Stimulated activated CD4-positive, alpha-beta T cell treated with anti-CD3 and anti-CD28 coated beads, TNF-alpha, amount 100 ng/mL, for 24 hours (primary cell): ENCODE results near the gene TWIST1.

ENCODE experiments used
- DNase-seq, 3 experiments: peaks; one replicate each; pipeline ENCODE4 v3.0.0-alpha.2; 2020; ENCODE audit warnings: low read depth in 3 of 3

Gene TWIST1

DNA sequence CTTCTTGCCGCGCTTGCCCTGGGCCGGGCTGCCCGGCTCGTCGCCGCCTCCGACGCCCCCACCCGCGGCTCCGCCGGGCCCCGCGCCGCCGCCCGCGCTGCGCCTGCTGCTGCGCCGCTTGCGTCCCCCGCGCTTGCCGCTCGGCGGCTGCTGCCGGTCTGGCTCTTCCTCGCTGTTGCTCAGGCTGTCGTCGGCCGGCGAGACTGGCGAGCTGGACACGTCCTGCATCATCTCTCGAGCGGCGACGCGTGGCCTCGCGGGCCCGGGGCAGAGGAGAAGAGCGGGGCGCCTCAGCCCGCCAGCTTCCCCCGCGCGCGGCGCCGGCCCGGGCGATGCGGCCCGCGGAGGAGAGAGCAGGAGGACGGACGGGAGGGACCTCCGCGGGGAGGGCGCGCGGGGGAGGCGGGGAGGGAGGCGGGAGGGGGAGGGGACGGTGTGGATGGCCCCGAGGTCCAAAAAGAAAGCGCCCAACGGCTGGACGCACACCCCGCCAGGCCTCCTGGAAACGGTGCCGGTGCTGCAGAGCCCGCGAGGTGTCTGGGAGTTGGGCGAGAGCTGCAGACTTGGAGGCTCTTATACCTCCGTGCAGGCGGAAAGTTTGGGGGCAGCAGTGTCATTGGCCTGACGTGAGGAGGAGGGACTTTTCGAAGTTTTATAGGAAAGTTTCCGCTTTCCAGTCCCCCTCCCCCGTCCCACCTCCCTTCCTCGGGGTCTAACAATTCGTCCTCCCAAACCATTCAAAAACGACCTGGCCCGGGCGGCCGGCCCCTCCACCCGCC, at the start of gene TWIST1:
TWIST1 (minus strand) TSS at position 546 of the 779 bp plus-strand sequence; CDS start at position 231, 315 bp downstream.
- DNase-seq, result no peak

DNA sequence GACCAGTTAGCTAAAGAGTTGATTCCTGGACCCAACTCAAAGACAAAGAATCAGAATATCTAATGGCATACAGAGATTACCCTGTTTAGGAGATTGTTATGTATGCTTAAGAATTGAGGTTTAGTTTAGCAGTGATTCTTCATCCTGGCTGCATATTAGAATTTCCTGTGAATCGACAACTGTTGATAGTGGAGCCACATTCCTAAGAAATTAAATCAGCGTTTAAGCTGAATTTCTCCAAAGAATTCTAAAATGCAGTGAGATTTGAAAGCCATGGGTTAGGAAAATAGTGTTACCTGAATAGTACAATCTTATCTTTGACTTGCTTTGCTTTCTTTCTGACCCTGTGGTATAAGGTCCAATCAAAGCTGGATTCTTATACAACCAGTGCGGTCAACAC, 44.2 kb upstream of the TWIST1 start:
- DNase-seq, result no peak

DNA sequence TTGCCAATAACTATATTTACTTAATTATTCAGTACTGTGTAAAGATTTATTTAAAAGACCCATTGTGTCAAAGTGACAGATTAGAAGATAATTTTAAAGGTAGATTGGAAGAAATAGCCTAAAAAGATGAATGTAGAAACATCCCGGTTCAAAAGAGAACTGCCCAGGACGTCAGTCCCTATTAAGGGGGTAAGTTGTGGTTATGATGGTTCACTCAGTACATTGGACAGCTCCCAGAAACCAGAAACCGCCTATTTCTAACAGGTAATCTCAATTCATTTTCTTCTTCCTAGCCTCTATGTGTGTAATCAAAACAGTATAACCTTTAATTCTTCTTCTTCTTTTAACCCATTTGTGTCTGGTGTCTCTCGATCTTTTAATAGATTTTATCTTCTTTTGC, 29.3 kb upstream of the TWIST1 start:
- no peak for DNase-seq

DNA sequence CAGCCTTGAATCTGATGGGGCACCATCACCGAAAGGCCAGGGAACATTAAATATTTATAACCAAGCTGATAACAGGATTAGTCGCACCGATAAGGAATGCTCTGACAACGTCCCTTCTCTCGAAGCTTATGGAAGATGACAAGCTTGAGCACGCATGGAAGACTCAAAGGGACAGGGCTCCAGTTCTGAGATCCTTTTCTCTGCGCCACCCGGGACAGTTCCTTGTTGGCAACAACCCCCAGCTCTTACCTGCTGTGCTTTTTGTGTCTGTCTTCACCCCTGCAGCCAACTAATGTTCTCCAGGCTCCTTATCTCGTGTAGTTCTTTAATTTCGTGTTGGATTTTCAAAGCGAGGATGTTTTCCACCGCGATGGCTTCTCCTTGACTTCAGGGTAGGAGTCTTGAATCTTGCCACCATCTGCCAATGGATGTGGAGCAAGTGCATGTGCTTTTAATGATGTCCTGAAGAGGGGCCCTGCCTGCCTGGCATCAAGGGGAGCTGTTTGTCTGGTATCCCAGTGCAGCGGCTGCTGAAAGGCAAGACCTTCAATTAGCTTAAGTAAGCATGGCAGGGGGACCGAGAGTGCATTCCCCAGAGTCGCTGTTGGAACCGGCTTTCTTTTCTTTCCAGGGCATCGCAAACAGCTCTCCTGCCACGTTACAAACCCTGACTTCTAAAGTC, 28.1 kb upstream of the TWIST1 start:
- DNase-seq, result no peak

DNA sequence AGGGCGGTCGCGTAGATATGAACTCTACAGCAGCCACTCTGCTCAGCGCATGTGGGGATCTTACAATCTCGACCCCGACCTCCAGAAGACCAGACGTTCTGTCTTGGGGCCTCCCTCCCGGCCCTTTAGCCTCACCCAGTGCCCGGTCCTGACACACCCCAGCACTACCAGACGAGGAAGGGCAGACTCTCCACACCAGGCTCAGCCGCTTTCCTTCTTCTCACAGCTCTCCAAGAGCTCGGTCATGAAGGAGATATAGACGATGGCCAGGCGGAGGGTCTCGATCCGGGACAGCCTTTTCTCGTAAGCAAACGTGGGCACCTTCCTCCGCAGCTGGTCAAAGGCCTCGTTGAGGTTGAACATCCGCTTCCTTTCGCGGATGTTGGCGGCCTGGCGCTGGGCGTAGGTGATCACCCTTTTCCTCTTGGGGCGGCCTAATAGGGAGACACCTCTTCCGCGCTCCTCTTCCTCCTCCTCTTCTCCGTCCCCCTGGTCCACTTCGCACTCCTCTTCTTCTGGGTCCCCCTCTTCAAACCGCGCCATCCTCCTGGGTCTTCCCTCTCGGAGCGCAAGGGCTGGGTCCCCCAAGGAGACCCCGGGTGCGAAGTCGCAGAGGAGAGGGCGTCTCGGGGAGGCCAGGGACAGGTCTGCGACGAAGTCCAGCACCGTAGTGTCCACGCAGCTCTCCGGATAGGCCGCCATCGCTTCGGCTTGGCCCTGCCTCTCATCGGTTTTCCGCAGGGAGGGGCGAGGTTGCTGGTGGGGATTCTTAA, 27.4 kb upstream of the TWIST1 start, which contains the start of gene FERD3L:
FERD3L (minus strand) TSS at position 761 of the 773 bp plus-strand sequence; CDS start at position 702, 59 bp downstream.
- no peak for DNase-seq

DNA sequence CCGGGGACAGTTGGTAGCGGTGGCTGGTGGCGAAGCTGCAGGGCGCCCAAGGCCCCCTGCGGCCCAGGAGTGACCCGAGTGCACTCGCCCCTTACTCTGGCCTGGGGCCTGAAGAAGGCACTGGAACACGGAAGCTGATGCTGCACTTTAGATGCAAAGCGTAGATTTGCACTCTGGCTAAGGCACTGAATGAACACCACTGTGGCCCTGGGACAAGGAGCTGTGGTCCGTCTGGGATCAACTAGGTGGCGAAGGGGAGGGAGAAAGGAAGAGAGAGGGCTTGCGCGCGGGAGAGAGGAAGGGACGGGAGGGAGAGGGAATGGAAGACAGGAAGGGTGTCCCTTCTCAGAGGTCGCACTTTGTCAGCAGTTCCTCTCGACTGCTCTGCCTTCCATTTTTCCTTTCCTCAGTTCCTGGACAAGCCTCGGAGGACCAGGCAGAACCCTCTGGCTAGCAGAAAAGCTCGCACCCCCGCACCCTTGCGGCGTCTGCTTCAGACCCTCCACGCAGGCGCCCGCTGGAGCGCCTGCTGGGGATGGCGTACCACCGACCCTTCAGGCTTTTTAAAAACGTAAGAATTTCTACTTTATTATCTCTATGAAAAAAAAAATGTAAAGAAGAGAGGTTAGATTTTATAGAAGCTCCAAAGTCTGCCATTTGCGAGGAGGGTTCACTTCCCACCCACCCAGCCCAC, 26.6 kb upstream of the TWIST1 start:
- DNase-seq, result no peak

DNA sequence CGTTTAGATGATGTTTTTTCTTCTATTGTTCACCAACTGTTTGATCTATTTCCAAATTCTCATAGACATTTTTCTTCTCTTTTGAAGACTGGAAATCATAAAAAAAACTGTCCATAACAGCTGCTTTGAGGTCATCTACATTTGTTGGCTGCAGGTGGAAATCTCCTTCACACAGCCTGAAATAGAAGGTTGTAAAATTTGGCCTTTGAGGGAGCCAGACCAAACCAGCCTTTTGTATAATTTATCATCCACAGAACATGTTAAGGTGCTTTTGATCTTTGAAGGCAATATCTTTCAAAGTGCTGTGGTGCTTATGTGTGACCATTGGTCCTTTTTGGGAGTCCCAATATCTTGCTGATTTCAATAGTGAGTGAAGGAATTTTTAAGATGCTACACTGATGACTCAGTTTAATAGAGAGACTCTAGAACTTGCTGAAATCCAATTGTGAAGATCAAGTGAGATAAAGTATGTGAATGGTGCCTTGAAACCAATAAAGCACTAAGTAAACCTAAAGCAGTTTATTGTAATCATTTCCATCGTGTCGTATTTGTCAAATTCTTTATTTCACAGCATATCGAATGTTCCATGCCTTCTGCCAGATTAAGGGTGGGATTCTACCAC, 22.4 kb upstream of the TWIST1 start:
- DNase-seq, result no peak

DNA sequence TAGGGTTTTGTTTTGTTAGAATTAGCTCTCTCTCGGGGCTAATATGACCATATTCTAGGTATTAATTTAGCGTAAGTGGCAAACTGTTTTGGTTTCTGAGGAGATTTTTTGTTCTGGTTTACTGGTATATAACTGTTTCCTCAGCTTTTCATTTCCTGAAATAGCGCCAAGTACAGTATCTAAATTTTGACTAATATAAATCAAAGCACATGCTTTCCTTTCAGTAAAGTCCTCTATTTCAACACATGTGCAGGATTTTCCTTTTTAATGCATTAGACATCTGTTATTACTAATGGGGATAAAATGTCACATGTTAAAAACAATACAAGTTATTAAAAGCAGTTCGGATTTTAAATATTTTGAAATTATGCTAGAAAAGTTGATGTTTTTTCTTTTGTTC, 16.4 kb upstream of the TWIST1 start:
- no peak for DNase-seq

DNA sequence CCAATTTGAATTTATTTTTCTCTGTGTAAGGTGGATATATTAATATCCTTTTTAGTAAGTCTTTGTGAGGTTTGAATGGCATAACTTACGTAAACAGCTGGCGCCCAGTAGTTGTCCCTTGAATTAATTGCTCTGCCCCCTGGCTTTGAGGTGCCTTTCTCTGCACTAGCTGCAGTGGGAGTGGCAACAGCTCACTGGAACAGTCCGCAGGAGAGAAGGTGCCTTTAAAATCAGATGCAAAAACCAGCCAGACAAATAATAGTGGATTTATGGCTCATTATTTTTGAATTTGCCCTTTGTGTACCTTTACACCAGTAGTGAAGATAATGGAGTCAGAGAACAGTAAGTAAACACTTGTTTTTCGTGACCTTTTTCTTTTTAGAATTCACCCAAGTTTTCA, 16.0 kb upstream of the TWIST1 start:
- no peak for DNase-seq

DNA sequence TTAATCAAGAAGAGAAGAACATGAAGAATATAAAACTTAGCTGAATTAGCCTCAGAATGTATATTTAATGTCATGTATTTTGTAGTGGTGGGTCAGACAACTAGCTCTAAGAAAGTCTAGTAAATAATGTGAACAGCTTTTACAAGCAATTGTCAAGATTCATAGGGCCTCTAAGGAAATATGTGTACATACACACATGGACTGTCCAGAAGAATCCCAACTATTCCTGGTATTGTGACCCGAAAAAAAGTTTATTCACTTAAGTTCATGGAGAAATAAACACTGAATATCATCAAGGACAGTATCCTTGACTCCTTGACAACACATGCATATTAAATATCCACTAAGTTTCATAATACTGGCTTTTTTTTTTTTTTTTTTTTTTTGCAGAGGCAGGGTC, 11.4 kb upstream of the TWIST1 start:
- DNase-seq, result no peak

DNA sequence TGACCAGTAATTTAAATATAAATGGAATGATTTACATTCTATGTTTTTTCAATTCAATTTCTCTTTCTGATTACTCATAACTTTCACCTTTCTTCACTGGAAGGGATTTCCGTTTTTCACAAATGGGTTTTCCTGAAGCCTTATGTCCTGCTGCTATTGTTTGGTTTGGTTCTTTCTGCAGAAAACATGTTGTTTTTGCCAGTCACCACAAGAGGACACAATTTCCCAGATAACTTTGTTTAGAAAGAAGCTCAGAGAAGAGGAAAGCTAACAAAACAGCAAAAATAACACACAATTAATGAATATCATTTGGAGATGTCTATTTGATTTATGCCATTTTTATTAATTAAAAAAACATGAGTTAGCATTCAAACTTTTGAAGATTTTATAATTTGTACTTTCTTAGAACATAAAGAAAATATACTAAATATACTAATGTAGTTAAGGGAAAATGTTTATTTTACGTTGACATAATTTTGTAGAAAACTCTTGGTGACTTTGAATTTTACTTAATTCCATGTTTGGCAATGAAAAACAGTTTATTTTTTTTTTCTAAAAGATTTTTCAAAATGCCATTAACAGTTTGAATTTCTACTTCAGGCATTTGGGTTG, 4.6 kb upstream of the TWIST1 start:
- DNase-seq, result no peak

DNA sequence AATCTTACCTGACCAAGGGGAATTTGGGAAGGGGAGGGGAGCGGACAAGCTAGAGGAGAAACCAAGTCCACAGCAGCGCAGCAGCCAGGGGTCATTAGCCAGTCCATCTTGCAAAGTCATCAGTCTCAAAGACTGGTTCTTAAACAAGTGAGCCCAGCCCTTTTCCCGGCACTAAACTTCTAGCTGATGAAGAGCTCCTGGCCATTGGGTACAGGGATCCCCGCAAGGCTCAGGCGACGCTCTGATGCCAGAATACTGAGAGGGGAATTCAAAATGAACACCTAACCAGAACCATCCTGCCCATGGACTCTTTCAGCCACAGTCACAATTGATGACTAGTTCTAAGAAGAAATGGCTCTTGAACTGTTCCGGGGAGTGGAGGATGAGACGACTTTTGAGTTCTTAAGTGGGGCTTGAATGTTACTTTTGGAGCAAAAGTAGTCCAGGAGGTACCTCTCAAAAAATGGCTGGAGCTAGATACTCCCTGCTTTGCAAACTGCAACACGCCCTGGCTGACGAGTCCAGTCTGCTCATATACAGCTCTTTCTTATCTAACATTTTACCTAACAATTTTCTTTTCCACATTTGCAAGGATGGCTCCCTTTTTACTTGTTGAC, 2.5 kb upstream of the TWIST1 start:
- DNase-seq, result no peak

DNA sequence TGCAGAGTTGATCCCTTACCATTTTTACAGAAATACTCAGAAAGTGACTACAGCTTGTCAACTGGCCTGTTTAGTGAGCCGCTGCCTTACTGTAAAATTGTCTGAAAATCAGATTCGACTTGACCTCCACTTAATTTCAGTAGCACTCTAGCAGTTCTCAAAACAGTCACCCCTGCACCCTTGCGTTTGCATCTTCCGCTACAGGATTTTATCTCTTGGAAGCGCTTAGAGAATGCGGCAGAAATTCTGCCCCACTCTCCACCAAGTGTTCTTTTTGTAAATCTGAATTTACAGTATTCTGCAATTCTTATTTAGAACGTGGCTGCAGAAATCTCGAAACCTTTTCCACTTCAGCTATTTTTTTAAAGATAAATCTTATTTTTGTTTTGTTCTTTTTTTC, 1.9 kb upstream of the TWIST1 start:
- DNase-seq, result no peak

DNA sequence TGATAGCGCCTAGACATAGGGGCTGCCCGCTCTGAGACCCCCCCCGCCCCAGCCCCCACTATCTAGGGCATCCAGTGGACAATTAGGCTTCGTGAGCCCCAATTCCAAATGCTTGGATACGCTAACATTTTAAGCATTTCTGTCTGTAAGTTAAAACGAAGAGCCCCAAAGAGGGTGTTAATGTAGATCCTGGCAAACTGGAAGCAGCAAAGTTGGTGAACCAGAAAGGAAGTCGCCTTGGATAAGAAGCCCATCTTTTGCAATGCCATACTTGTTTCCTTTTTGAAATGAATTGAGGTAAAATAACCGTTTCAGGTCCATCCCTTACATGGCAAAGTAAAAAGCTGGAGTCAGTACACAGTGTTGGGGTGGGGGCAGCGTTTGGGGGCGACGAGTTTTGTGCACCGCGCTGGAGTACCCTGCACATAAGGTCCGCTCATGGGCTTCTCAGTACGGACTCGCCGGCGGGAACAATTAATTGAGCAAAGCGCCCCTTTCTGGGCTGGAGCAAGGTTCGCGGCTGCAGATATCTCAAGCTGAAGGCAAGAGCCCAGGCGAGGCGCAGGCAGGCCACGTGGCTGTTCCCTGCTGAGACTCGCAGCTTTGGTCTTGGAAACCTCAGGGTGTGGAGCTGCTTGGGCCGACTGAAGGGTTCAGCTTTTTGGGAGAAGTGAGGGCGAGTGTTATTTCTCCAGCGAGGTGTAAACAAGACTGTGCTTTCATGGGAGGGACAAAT, 1.4 kb upstream of the TWIST1 start:
- no peak for DNase-seq

DNA sequence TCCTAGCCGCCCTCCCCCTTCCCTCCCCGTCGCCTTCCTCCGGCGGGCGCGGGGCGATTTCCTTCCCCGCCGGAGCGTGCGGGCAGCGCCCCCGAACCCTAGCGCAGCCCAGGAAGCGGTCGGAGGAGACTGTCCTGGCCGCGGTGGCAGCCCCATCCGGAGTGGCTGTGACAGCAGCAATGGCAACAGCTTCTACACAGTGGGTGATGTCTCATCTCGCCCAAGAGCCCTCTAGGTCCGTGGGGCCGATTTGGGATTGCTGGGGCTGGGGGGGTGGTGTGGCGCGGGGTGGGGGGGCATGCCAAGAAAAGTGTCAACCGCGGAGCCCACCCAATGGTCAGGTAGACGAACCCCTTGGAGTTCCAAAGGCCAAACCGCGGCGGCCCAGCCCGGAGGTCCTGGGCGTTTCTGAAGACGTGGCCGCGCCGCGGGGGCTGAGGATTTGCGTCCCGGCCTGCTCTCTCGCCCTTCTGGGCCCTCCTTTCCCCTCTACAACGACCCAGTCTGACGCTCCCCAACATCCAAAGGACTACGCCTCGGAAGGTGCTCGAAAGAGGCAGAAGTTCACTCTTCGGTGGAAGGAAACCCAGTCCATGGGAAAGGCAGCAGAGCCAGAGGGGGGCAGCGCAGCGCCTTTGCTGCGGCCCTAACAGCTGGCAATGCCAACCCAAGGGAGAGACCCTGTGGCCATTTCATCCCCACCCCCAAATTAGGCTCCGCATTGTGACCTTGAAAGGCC, 603 bp upstream of the TWIST1 start:
- DNase-seq, result no peak

DNA sequence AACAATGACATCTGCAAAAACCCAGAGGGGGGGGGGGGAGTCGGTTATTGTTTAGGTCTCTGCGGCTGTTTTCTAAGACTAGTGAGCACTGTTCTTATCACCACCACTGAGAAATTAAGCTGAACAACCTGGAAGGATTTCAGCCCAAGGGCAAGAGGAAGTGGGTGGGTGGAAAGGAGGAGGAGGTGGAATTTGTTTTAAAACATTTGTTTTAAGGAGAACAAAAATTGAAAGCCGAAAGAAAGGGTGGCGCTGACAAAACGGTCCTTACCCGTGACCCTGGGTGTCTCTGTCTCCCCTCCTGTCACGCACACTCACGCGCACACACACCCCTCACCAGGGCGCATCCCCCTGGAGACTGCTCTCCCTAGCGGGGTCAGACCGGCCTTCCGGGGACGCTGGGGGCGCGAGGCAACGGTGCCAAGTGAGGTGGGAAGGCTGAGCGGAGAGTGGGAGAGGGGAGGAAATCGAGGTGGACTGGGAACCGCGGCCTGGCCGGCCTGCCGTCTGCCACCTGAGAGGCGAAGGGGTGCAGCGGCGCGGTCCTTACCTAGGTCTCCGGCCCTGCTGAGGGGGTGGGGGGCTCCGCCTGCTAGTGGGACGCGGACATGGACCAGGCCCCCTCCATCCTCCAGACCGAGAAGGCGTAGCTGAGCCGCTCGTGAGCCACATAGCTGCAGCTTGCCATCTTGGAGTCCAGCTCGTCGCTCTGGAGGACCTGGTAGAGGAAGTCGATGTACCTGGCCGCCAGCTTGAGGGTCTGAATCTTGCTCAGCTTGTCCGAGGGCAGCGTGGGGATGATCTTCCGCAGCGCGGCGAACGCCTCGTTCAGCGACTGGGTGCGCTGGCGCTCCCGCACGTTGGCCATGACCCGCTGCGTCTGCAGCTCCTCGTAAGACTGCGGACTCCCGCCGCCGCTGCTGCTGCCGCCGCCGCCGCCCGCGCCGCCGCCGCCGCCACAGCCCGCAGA, 1.0 kb downstream of the TWIST1 start:
- DNase-seq, result no peak

DNA sequence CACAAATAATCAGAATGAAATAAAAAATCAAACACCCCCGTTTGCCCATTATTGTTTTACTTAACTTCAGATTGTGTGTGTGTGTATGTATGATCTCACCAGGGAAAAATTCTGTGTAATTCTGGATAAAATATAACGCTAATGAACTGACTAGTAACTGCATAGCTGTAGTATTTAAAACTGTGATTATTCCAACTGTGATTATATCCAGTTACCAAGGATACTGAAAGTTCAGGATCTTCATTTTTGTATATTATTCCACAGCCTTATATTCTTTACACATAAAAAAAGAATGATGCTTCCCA, 2.9 kb downstream of the TWIST1 start:
- DNase-seq, result no peak

DNA sequence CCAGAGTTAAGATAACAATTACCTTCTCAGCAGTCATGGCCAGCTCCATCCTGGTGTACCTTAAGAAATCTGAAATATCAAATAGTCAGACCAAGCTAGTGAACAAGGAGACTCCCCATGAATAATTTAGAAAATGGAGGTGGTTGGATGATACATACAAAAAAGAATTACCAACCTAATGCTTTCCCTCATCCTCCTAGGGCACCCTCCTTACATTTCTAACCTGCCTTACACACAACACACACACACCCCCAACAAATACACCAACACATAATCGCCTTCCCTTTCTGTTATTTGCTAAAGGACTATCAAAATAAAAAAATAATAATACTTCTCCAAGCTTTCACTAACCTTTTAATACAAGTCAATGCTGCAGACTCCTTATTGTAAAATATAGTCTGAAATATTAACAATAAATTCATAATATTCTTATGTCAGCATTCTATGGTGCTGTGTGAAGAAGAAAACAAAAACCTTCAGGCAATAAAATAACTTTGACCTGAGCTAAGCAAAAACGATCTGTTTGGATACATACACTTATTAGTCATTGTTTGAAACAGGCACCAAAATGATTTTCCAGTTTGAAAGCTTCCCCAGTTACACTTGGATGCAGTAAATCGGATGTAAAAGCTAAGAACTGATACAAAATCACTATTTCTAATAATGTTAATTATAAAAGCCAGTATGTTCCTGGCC, 3.4 kb downstream of the TWIST1 start:
- DNase-seq, result no peak
